SK-N-SH (cell line): ENCODE data around the gene TCF25. TPM values are rescaled to one million over a fixed set of nuclear protein-coding genes. Genes with fewer than 3 reads are reported as not detected.

Experiments used
- CTCF ChIA-PET: fragments of 300-600, 350-600 bp; formaldehyde crosslinking; extraction: SDS; loops from one replicate; lab custom pipeline; 2021; lab: Yijun Ruan, JAX
- POLR2A ChIA-PET: fragments of 350-600 bp; sonication (Branson Sonifier 250); formaldehyde crosslinking; extraction: SDS; loops from one replicate; lab custom pipeline; 2020; ENCODE audit warnings: antibody characterized with exemption, inconsistent platforms; lab: Yijun Ruan, JAX
- DNase-seq: peaks from one replicate; pipeline ENCODE4 v3.0.0; 2012
- H2AFZ ChIP-seq: fragments of 200-600 bp; sonication (generic); 2 replicates; pipeline ENCODE4 v1.8.1; 2016; ENCODE audit warnings: antibody characterized with exemption, mild to moderate bottlenecking, low read depth
- H3F3A ChIP-seq: fragments of 200-600 bp; sonication (generic); replicated peaks from 2 replicates; pipeline ENCODE3; 2016; ENCODE audit warnings: antibody characterized with exemption, mild to moderate bottlenecking; ENCODE audit not compliant: insufficient read depth
- H3K27ac ChIP-seq, 2 experiments: fragments of 200-500 bp in 1 of 2; fragments of 200-600 bp in 1 of 2; sonication (Bioruptor generic) in 1 of 2; sonication (generic), shearing (Covaris generic) in 1 of 2; 2 replicates each; pipeline versions ENCODE4 v1.5.1 to v1.6.1; 2014 to 2016; ENCODE audit warnings: low read depth in 2 of 2, inconsistent platforms in 1 of 2, low read length in 1 of 2, mild to moderate bottlenecking in 1 of 2, mixed read lengths in 1 of 2
- H3K27me3 ChIP-seq: fragments of 200-600 bp; sonication (generic), shearing (Covaris generic); 2 replicates; pipeline ENCODE4 v1.6.1; 2016; ENCODE audit warnings: mixed run types; ENCODE audit not compliant: insufficient read depth
- H3K36me3 ChIP-seq, 2 experiments: fragments of 200-500 bp in 1 of 2; fragments of 200-600 bp in 1 of 2; sonication (Bioruptor generic) in 1 of 2; sonication (generic) in 1 of 2; replicated peaks in 1 of 2; 2 replicates each; pipeline versions ENCODE3 to v1.5.1; 2014 to 2016; ENCODE audit warnings: low read length in 1 of 2, mild to moderate bottlenecking in 1 of 2; ENCODE audit not compliant: insufficient read depth in 2 of 2, control insufficient read depth in 1 of 2
- H3K4me1 ChIP-seq, 2 experiments: fragments of 200-500 bp in 1 of 2; fragments of 200-600 bp in 1 of 2; sonication (Bioruptor generic) in 1 of 2; sonication (generic), shearing (Covaris generic) in 1 of 2; 2 replicates each; pipeline versions ENCODE4 v1.5.1 to v1.6.1; 2014 to 2016; ENCODE audit warnings: low read depth in 1 of 2, low read length in 1 of 2, mixed run types in 1 of 2; ENCODE audit not compliant: insufficient read depth in 2 of 2, control insufficient read depth in 1 of 2
- H3K4me2 ChIP-seq: fragments of 200-600 bp; sonication (generic), shearing (Covaris generic); 2 replicates; pipeline ENCODE4 v1.6.1; 2017; ENCODE audit warnings: mixed run types
- H3K4me3 ChIP-seq, 2 experiments: fragments of 200-500 bp in 1 of 2; fragments of 200-600 bp in 1 of 2; sonication (Bioruptor generic) in 1 of 2; sonication (generic), shearing (Covaris generic) in 1 of 2; 2 replicates each; pipeline versions ENCODE4 v1.5.1 to v1.8.1; 2014 to 2016; ENCODE audit warnings: low read depth in 2 of 2, inconsistent platforms in 1 of 2, low read length in 1 of 2, mild to moderate bottlenecking in 1 of 2, mixed read lengths in 1 of 2, moderate library complexity in 1 of 2
- H3K79me2 ChIP-seq: fragments of 200-600 bp; sonication (generic); 2 replicates; pipeline ENCODE4 v1.8.1; 2017; ENCODE audit warnings: mild to moderate bottlenecking; ENCODE audit not compliant: insufficient read depth
- H3K9ac ChIP-seq: fragments of 200-600 bp; sonication (generic); 2 replicates; pipeline ENCODE4 v1.6.1; 2017; ENCODE audit warnings: mixed run types
- H3K9me2 ChIP-seq: fragments of 200-600 bp; sonication (generic); 2 replicates; pipeline ENCODE4 v1.6.1; 2017; ENCODE audit warnings: mixed run types
- H3K9me3 ChIP-seq: fragments of 200-600 bp; sonication (generic); 2 replicates; pipeline ENCODE4 v1.6.1; 2017; ENCODE audit warnings: mixed run types, mild to moderate bottlenecking, moderate library complexity
- H4K20me1 ChIP-seq: fragments of 200-600 bp; sonication (generic); 2 replicates; pipeline ENCODE4 v1.6.1; 2017; ENCODE audit warnings: mild to moderate bottlenecking, mixed run types; ENCODE audit not compliant: insufficient read depth
- ELF1 ChIP-seq: IDR thresholded peaks from 2 replicates; pipeline ENCODE4 v1.4.0; 2012
- EP300 ChIP-seq, 2 experiments: IDR thresholded peaks; 2 replicates each; pipeline versions ENCODE4 v1.4.0 to v1.6.1; 2012; ENCODE audit warnings: borderline replicate concordance in 1 of 2, low read depth in 1 of 2, low read length in 1 of 2
- EZH2phosphoT487 ChIP-seq: fragments of 200-600 bp; sonication (generic); IDR thresholded peaks from 2 replicates; pipeline ENCODE4 v1.6.1; 2017; ENCODE audit warnings: low read depth, mixed run types, mild to moderate bottlenecking, antibody characterized with exemption, moderate library complexity, borderline replicate concordance
- FOSL2 ChIP-seq: IDR thresholded peaks from 2 replicates; pipeline ENCODE4 v1.4.0; 2012; ENCODE audit warnings: low read depth, mild to moderate bottlenecking, moderate library complexity, borderline replicate concordance
- FOXJ3 ChIP-seq: sonication (generic); formaldehyde crosslinking; IDR thresholded peaks from 2 replicates; pipeline ENCODE4 v1.5.1; 2020; ENCODE audit warnings: mild to moderate bottlenecking, missing genetic modification reagents
- GATA2 ChIP-seq: sonication (generic); formaldehyde crosslinking; IDR thresholded peaks from 2 replicates; pipeline ENCODE4 v1.5.0; 2020; ENCODE audit warnings: mild to moderate bottlenecking, missing genetic modification reagents
- IRF3 ChIP-seq: fragments of 150-350 bp; IDR thresholded peaks from 2 replicates; pipeline ENCODE4 v1.6.1; 2016; ENCODE audit warnings: mild to moderate bottlenecking, low read depth, low read length
- MEF2A ChIP-seq: IDR thresholded peaks from 2 replicates; pipeline ENCODE4 v1.4.0; 2012; ENCODE audit warnings: low read depth, borderline replicate concordance
- MXI1 ChIP-seq: IDR thresholded peaks from 2 replicates; pipeline ENCODE4 v1.6.1; 2012; ENCODE audit warnings: mild to moderate bottlenecking, low read depth, low read length, improper control_type of control experiment
- POLR2AphosphoS5 ChIP-seq: IDR thresholded peaks from 2 replicates; pipeline ENCODE4 v1.6.1; 2012; ENCODE audit warnings: low read depth, low read length
- RAD21 ChIP-seq: IDR thresholded peaks from 2 replicates; pipeline ENCODE4 v1.6.1; 2012; ENCODE audit warnings: mild to moderate bottlenecking, low read length
- RFX5 ChIP-seq: IDR thresholded peaks from 2 replicates; pipeline ENCODE4 v1.6.1; 2012; ENCODE audit warnings: mild to moderate bottlenecking, improper control_type of control experiment, low read length
- RXRA ChIP-seq: IDR thresholded peaks from 2 replicates; pipeline ENCODE4 v1.4.0; 2012; ENCODE audit warnings: low read depth, mild to moderate bottlenecking, borderline replicate concordance
- SIN3A ChIP-seq: IDR thresholded peaks from 2 replicates; pipeline ENCODE4 v1.6.1; 2012; ENCODE audit warnings: low read depth, mild to moderate bottlenecking, low read length, moderate library complexity, borderline replicate concordance
- TAF1 ChIP-seq: IDR thresholded peaks from 2 replicates; pipeline ENCODE4 v1.6.1; 2012; ENCODE audit warnings: low read depth, mild to moderate bottlenecking, low read length, moderate library complexity, borderline replicate concordance
- TCF12 ChIP-seq: IDR thresholded peaks from 2 replicates; pipeline ENCODE4 v1.4.0; 2012
- TEAD4 ChIP-seq: IDR thresholded peaks from 2 replicates; pipeline ENCODE4 v1.4.0; 2012; ENCODE audit warnings: mild to moderate bottlenecking, borderline replicate concordance; ENCODE audit not compliant: insufficient read depth
- USF2 ChIP-seq: fragments of 150-350 bp; IDR thresholded peaks from 2 replicates; pipeline ENCODE4 v1.6.1; 2017; ENCODE audit warnings: antibody characterized with exemption, low read length, low read depth, borderline replicate concordance
- ZBTB33 ChIP-seq: IDR thresholded peaks from 2 replicates; pipeline ENCODE4 v1.4.0; 2012; ENCODE audit warnings: low read depth, borderline replicate concordance
- WGBS: methylation state at CpG from one replicate; pipeline ENCODE4 v1.1.6; 2017; ENCODE audit warnings: low lambda C conversion rate; 5-methylcytosine and 5-hydroxymethylcytosine counted together
- polyA plus RNA-seq, 3 experiments: library from polyadenylated mRNA; depleted of rRNA; stranded (reverse); fragments of >200 nt; gene quantifications; 2 replicates each; pipeline ENCODE4 v1.2.3, GENCODE V29; 2012

The TCF25 gene
- polyA plus RNA-seq, 1 of the 3 experiments (the other 2 are of a cell fraction) = 208 TPM

GRCh38 chr16:89903908-89904515, 30.6 kb downstream of the TCF25 start:
- CTCF ChIA-PET = interaction anchor here (0.9 kb wide), 1 partner anchor 9 kb away, joined by 3 read pairs; no protein-coding TSS in a partner anchor
- H3K27ac ChIP-seq = no peak overlapping the region
- peaks cover 5% of the 10 kb centered on the region for H3F3A ChIP-seq
- no peaks in the 10 kb centered on the region for H4K20me1 ChIP-seq
- H2AFZ ChIP-seq = no peak overlapping the region
- H3K79me2 ChIP-seq = no peaks in the 10 kb centered on the region
- no peaks in the 10 kb centered on the region for H3K27me3 ChIP-seq
- no peak overlapping the region for H3K4me2 ChIP-seq
- no peak overlapping the region for H3K9ac ChIP-seq
- H3K9me3 ChIP-seq = no peaks in the 10 kb centered on the region
- peaks cover 14 to 56% of the 10 kb centered on the region in 2 experiments for H3K36me3 ChIP-seq
- H3K4me3 ChIP-seq = no peak overlapping the region
- H3K9me2 ChIP-seq = no peaks in the 10 kb centered on the region
- POLR2A ChIA-PET = no interaction called here
- H3K4me1 ChIP-seq = no peaks in the 10 kb centered on the region
- DNase-seq = no peak
- no peak for TF ChIP-seq RXRA
- no peak for TF ChIP-seq ZBTB33
- no peak for TF ChIP-seq TAF1
- no peak for TF ChIP-seq POLR2AphosphoS5
- no peak for TF ChIP-seq RAD21
- no peak for TF ChIP-seq EZH2phosphoT487
- no peak for TF ChIP-seq USF2
- no peak for TF ChIP-seq TCF12
- TF ChIP-seq IRF3 = no peak
- no peak for TF ChIP-seq TEAD4
- no peak for TF ChIP-seq FOSL2
- no peak for TF ChIP-seq EP300 (IDR thresholded peaks at IDR 0.05; ENCODE audit: borderline replicate concordance in 1 of 2, low read depth in 1 of 2, low read length in 1 of 2)
- no peak for TF ChIP-seq GATA2
- no peak for TF ChIP-seq MXI1
- TF ChIP-seq MEF2A = no peak
- TF ChIP-seq SIN3A = no peak
- no peak for TF ChIP-seq RFX5
- TF ChIP-seq FOXJ3 (CRISPR knock-in tag) = no peak
- no peak for TF ChIP-seq ELF1
- WGBS = 96% methylated on average over 5 of the region's 19 CpGs
